C4-2B (cell line): ENCODE results near the gene VRK3.

ENCODE experiments used
- ZFX ChIP-seq: fragments of 450-650 bp; IDR thresholded peaks from 2 replicates; pipeline ENCODE4 v1.6.1; 2017
- TF ChIP-seq, protein P1 (sequence below): fragments of 450-650 bp; conservative IDR thresholded peaks from 2 replicates; pipeline ENCODE4 v1.5.1; 2017; ENCODE audit warnings: mild to moderate bottlenecking

DNA sequence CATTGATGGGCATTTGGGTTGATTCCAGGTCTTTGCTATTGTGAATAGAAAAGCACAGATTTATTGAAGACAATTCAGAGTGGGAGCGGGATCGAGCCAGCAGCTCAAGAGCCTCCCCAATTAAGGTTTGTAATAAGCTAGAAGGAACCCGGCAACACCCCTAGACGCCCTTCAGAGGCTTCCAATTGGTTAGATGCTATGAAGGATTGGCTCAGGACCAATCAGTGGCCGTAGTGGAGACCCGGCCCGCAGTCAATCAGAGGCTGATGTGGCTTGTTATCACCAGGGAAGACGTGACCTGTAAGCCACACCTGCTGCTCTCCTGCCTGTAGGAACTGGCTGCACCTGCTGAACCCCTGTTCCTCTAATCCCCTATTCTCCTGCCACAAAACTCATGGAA, 78.8 kb downstream of the VRK3 start:
- TF ChIP-seq, protein P1, sequence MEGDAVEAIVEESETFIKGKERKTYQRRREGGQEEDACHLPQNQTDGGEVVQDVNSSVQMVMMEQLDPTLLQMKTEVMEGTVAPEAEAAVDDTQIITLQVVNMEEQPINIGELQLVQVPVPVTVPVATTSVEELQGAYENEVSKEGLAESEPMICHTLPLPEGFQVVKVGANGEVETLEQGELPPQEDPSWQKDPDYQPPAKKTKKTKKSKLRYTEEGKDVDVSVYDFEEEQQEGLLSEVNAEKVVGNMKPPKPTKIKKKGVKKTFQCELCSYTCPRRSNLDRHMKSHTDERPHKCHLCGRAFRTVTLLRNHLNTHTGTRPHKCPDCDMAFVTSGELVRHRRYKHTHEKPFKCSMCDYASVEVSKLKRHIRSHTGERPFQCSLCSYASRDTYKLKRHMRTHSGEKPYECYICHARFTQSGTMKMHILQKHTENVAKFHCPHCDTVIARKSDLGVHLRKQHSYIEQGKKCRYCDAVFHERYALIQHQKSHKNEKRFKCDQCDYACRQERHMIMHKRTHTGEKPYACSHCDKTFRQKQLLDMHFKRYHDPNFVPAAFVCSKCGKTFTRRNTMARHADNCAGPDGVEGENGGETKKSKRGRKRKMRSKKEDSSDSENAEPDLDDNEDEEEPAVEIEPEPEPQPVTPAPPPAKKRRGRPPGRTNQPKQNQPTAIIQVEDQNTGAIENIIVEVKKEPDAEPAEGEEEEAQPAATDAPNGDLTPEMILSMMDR, result no peak
- no peak for TF ChIP-seq ZFX
